Raji (cell line): ENCODE data around the gene SPDEF.

Experiments
- POLR2A ChIP-seq: IDR thresholded peaks from 2 replicates; pipeline ENCODE4 v1.6.1; 2011; ENCODE audit warnings: low read depth, low read length, control low read depth; ENCODE audit not compliant: insufficient read depth

Gene SPDEF

DNA sequence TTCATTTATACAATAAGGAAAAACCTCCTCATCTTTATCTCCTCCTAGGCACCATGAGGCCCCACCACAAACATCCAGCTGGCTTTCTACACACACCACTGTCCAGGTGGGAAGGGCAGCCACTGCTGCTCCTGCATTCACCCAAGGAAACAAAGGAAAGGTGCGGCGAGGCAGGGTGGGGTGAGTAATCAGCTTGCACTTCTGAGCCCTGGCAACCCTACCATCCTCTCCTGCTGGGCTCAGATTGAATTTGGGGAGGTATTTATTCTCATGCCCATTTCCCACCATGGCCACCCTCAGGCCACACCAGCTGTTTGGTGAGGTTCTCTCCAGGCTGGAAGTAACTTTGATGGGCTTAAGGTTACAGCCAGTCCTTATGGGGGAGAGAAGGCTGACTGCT is 31.2 kb upstream of the SPDEF start:
- TF ChIP-seq POLR2A, result no peak

DNA sequence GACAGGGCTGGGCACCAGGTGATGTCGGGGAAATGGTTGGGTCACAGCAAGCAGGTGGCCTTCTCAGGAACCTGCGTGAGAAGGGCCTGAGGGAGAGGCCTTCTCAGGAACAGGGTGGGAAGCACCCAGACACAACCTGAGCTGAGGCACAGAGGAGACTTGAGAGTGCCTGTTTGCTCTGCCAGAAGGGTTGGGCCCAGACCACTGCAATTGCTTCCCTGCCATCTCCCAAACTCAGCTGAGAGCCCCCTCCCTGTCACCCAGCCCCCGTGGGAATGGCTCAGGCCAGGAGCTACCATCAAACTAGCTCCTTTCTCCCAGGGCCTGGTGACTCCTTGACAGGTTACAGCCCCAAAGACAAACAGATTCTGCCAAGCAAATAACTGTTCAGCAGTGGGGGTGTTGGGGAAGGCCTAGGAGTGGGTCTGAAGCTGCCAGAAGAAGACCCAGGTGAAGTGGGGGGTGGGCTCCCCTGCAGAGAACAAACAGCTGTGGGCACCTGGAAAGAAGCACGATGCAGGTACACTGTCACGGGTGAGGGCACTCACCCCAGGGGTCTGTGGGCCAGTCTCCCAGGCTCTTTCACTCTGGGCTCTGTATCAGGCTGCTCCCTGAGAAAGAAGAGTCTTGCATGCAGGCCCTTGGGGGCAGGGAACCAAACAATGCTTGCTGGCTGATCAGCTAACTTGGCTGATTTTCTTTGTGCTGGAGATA is 30.4 kb upstream of the SPDEF start:
- no peak for TF ChIP-seq POLR2A

DNA sequence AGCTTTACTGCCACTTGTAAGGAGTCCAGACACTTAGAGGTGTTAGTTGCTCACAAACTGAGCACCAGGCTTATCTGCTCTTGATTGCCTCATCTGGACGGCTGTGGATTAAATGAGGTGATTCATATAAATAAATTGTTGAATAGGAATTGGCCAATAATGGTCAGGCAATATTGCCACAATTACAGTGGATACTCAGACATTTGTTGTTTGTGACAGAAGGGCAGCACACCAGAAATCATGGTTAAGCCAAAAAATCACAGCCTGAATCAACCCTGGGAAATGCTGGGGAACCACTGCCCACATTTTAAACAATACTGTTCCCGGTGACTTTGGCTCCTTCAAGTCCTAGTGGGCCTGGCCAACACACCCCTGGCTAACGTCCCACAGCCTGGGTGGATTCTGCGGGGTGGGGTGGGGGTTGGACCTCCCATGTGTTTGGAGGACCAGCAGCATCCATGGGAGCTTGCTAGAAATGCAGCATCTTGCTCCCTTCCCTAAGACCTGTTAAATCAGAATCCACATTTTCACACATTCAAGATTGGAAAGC is 29.5 kb upstream of the SPDEF start:
- no peak for TF ChIP-seq POLR2A

DNA sequence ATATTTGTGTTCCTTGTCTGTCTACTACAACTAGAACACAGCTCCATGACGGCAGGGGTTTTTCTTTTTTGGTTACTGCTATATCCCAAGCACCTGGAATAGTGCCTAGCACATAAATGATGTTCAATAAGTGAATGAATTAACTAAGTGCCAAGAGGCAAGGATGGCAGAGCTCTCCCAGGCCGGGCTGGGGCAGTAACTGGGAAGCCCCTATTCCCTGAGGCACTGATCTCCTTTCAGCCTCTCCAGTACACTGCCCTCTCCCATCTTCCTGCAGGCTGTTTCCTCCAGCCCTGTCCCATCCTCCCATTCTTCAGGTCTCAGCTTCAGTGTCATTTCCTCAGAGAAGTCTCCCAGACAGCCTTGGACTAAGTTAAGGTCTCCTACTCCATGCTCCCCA is 29.0 kb upstream of the SPDEF start:
- no peak for TF ChIP-seq POLR2A

DNA sequence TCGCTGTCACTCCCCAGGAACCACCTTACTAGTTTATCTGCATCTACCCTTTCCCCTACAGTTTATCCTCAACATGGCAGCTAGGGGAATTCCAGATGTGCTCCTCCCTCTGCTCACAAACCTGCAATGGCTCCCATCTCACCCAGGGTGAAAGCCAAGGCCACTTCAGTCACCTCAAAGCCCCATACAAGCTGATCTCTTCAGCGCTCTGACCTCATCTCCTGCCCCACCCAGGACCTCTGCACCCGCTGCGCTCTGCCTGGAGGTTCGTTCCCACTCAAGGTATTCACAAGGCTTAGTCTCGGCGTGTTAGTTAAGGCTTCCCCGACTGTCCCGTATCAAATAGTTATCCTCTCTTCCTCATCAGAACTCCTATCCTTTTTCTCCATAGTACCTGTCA is 28.6 kb upstream of the SPDEF start:
- no peak for TF ChIP-seq POLR2A

DNA sequence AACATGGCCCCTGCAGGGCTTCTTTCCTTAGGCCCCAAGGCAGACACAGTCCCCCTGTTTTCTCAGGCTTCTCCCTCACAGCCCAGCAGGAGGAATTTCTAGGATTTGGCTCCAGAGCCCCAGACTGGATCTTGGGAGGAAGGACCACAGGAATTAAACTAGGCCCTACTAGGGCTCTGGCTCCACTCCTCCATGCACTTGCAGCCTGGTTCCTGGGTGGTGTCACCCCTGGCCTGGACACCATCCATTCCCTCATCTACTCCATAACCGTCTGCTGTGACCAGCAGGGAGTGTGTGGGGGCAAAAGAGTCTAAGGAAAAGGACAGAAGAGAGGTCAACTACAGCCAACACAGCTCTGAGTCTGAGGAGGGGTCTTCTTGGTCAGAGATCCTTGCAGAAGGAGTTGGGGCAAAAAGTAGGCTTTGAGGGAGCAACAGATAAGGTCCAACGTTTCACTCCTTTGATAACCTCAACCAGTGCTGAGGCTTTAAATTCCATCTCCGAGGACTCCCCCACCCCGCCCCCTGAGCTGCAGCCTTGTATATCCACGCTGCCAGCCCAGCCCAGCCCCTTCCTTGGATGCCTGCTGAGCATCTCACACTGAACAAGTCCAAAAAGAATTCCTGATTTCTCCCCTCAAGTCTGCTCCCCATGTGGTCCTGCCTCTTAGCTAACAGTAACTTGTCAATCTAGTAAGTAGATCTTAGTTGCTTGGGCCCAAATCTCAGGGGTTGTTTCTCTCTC is 27.9 kb upstream of the SPDEF start:
- TF ChIP-seq POLR2A, result no peak

DNA sequence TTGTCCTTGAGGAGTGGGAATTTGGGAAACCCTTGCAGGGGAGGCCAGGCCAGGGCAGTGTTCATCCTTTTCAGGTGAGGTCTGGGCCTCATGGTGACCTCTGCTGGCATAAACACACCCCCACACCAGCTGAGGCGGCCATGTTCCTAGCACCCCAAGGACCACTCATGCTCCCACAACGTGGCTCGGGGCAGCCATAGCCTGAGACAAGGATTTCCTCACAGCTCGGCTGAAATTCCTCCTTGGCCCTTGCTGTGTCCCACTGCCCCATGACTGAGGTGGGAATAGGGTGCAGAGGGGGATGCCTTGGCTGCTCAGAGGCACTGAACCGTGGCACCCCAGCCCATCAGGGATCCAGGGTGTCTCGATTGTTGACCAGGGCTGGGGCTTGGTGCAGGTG is 27.3 kb upstream of the SPDEF start:
- no peak for TF ChIP-seq POLR2A

DNA sequence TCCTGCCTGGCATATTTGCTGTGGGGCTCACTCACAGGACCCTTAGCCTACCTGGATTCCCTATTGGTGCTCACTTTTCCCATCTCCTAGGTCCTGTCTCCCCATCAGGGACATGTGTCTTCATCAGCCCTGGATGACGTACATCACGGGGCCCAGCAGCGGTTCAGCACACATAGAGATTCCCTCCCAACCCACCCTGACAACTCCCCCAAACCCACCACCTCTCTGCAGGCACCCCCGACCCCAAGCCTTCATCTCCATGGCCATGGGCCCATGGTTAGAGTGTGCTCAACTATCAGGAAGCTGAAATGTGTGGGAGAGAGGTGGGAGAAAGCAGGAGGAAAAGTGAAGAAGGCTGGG is 25.4 kb upstream of the SPDEF start:
- no peak for TF ChIP-seq POLR2A

DNA sequence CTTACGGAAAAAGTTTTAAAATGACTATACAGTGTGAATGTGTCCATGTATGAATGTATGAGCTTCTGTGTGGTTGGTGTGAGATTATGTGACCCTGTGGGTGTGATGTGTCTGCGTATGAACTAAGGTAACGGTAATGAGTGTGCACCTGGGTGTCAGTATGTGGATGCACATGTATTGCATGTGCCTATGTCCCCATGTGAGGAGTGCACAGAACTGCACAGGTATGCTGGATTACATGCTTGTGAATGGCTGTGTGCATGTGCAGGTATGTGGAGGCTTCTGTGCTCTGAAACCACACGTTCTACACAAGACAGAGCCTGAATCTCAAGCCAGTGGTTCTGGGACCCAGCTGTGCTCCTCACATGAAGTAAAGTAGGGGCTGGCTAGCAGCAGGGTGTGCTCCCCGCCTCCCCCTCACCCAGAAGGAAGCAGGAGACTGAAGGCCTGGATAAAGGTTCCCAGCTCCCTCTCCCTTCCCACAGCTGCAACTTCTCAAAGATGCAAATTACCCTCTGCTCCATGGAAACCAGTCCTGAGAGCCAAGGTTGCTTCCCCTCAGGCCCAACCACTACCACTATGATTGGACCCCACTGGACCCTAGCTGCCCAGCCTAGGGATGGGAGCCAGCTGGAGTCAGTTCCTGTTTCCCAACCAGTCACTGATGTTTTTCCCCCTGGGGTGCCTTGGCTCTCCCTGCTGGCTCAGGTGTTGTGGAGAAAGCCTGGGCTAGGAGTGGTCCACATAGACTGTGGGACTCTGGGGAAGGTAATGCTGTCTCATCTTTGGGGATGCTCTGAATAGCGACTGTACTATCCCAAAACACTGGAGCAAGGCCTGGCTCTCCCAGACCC is 24.8 kb upstream of the SPDEF start:
- TF ChIP-seq POLR2A, result no peak

DNA sequence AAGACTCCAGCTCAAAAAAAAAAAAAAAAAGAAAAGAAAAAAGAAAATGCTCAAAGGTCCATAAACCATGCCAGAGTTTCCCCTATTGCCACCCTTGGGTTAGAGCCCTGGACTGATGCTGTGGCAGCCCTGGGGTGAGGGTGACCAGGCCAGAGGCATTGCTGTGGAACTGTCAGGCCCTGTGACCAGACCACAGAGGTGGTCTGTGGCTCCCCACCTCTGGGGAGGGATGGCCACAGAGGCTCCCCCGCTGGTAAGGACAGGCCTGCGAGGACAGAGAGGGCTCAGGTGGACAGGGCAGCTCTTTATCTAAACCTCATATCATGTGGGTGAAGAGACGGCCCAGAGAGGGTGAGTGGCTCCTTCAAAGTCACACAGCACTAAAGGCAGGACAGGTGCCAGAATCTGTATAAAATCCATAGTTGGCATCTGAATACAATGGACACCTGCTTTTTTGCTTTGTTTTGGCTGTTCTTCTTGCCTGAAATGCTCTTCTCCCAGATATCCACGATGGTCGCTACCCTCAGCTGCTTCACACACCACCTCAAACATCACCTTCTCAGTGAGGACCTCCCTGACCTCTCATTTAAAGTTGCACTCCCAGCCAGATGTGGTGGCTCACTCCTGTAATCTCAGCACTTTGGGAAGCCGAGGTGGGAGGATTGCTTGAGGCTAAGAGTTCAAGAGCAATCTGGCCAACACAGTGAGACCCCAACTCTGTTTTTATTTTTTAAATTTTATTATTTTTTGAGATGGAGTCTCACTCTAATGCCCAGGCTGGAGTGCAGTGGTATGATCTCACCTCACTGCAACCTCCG is 22.5 kb upstream of the SPDEF start:
- no peak for TF ChIP-seq POLR2A

DNA sequence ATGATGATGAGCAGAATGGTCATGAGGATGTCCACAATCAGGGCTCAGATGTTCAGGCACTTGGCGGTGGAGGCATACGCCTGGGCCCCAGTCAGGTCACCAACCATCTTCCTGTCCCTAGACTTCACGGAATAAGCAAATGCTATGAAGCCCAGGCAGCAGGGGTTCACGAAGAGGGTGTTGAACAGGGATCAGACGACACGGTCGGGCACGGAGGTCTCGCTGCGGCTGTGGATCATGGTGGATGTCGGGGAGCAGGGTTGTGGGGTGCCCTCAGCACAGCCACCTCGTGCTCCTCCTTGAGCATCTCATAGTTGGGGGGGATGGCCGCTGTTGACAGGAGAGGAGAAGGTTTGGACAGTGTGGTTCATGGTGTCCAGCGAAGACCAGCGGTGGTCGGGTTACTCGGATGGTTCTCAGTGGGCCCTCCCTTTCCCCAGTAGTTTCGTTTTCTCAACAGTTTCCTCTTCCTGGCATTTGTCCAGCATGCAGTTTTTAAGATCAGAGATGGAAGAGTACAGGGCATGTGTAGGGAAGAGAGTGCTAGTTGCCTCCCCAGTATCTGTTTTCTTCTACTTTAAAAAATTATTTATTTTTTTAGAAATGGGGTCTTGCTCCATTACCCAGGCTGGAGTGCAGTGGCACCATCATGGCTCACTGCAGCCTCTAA is 20.3 kb upstream of the SPDEF start:
- no peak for TF ChIP-seq POLR2A

DNA sequence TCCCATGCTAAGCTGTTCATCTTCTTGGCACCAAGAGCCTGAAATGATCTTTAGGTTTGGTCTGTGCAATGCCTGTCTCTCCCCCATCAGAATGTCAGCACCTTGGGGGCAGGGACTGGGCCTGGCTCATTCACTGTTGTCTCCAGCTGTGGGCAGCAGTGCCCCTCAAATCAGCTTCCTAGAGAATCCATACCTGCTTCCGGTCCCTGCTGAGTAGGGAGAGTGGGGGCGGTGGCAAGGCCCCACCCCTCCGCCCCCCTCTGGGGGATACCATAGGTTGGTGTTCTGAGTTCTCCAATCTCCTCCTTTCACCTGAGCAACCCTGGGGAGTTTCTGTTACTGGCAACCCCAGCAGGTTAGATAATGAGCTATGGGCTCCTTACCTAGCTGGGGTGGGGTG is 19.2 kb upstream of the SPDEF start:
- TF ChIP-seq POLR2A, result no peak

DNA sequence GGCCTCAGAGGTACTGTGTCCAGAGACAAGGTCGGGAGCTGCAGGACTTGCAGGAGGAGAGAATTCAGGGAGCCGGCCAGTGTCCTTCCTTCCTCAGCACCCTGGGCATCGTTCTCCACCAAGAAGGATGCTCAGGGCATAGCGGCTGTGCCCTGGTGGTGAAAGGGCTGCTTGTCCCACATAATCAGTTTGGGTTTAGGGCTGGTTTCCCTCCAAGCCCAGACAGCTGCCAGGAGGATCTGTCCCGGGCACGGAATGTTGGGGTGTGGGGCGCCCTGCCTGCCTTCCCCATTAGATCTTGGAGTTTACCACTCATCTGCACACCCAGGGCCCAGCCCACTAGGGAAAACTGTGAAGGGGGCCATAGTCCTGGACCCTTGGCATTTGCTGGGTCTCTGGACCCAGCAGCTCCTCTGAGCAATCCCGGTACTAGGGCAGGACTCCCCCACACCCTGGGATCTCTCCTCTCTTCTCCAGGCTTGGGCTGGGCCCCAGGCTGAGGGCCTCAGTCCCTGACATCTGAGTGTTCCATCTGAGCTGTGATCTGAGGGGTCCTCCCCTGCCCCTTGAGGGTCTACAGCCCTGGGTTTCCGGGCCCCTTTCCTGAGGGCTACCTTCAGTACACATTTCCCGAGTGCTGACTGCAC is 18.6 kb upstream of the SPDEF start:
- no peak for TF ChIP-seq POLR2A
